Caco-2 (cell line): ENCODE measurements around the gene RSL1D1. TPM values are rescaled to one million over a fixed set of nuclear protein-coding genes. Genes with fewer than 3 reads are reported as not detected.

Source experiments
- BruUV-seq: library from RNA; stranded (reverse); fragments of 400-500 nt; replicated peaks from 2 replicates; lab custom pipeline; 2021; lab: Mats Ljungman, UMichigan
- CTCF ChIA-PET: fragments of 300-600 bp; sonication (Branson Sonifier 250); formaldehyde crosslinking; loops from one replicate; lab custom pipeline; 2022; ENCODE audit warnings: antibody characterized with exemption; lab: Charles Lee
- POLR2A ChIA-PET: fragments of 300-600 bp; sonication (Branson Sonifier 250); formaldehyde crosslinking; loops from one replicate; lab custom pipeline; 2022; ENCODE audit warnings: antibody characterized with exemption; lab: Charles Lee
- DNase-seq, 2 experiments: peaks; one replicate each; pipeline versions ENCODE4 v3.0.0 to v3.0.0-alpha.2; 2020 to 2022
- H3K27me3 ChIP-seq: replicated peaks from 2 replicates; pipeline ENCODE4 v1.6.0; 2011; ENCODE audit warnings: low read length; ENCODE audit not compliant: control insufficient read depth, insufficient read depth
- H3K36me3 ChIP-seq: 2 replicates; pipeline ENCODE4 v1.5.1; 2011; ENCODE audit warnings: low read length; ENCODE audit not compliant: control insufficient read depth, insufficient read depth
- H3K4me1 ChIP-seq: fragments of 250-450 bp; sonication (Bioruptor Pico); 2 replicates; pipeline ENCODE4 v1.5.1; 2020; ENCODE audit warnings: mild to moderate bottlenecking
- H3K4me3 ChIP-seq: 2 replicates; pipeline ENCODE4 v1.5.1; 2011; ENCODE audit warnings: low read depth, mild to moderate bottlenecking, control low read depth, low read length
- H3K9me3 ChIP-seq: fragments of 250-450 bp; sonication (Bioruptor Pico); 2 replicates; pipeline ENCODE4 v1.5.1; 2020; ENCODE audit warnings: mild to moderate bottlenecking, moderate library complexity
- H3K27ac Mint-ChIP-seq: one replicate; pipeline ENCODE4 v1.8.0; 2022; ENCODE audit warnings: mixed read lengths; ENCODE audit not compliant: unreplicated experiment
- H3K27me3 Mint-ChIP-seq: one replicate; pipeline ENCODE4 v1.8.0; 2022; ENCODE audit warnings: mixed read lengths; ENCODE audit not compliant: insufficient read depth, unreplicated experiment
- H3K36me3 Mint-ChIP-seq: one replicate; pipeline ENCODE4 v1.8.0; 2022; ENCODE audit warnings: mild to moderate bottlenecking, mixed read lengths; ENCODE audit not compliant: insufficient read depth, unreplicated experiment
- H3K4me1 Mint-ChIP-seq: one replicate; pipeline ENCODE4 v1.8.0; 2022; ENCODE audit warnings: low read depth, mixed read lengths; ENCODE audit not compliant: unreplicated experiment
- H3K4me3 Mint-ChIP-seq: one replicate; pipeline ENCODE4 v1.8.0; 2022; ENCODE audit warnings: mild to moderate bottlenecking, moderate library complexity, mixed read lengths; ENCODE audit not compliant: unreplicated experiment
- H3K9me3 Mint-ChIP-seq: one replicate; pipeline ENCODE4 v1.8.0; 2022; ENCODE audit warnings: mixed read lengths; ENCODE audit not compliant: unreplicated experiment
- intact Hi-C: fragments of 100-400 bp; cut with micrococcal nuclease; formaldehyde crosslinking; loops from one replicate; pipeline ENCODE4 v1.10.0; 2022; ENCODE audit not compliant: unreplicated experiment
- total RNA-seq: library from RNA; stranded (reverse); gene quantifications from 2 replicates; pipeline ENCODE4 v1.2.3, GENCODE V29; 2022
- TF ChIP-seq, protein P1 (sequence below), 2 experiments: fragments of 200-600 bp in 1 of 2; IDR thresholded peaks; 1 replicate in 1 of 2; 2 replicates in 1 of 2; pipeline versions ENCODE4 v1.5.1 to v1.8.0; 2011 to 2022; ENCODE audit warnings: antibody characterized with exemption in 1 of 2, control low read depth in 1 of 2, inconsistent platforms in 1 of 2, low read depth in 1 of 2, low read length in 1 of 2, mild to moderate bottlenecking in 1 of 2, moderate library complexity in 1 of 2; ENCODE audit not compliant: insufficient read depth in 1 of 2, severe bottlenecking in 1 of 2, unreplicated experiment in 1 of 2

RSL1D1 gene
- total RNA-seq, 1 experiment from 2014 or later = 227 TPM

DNA sequence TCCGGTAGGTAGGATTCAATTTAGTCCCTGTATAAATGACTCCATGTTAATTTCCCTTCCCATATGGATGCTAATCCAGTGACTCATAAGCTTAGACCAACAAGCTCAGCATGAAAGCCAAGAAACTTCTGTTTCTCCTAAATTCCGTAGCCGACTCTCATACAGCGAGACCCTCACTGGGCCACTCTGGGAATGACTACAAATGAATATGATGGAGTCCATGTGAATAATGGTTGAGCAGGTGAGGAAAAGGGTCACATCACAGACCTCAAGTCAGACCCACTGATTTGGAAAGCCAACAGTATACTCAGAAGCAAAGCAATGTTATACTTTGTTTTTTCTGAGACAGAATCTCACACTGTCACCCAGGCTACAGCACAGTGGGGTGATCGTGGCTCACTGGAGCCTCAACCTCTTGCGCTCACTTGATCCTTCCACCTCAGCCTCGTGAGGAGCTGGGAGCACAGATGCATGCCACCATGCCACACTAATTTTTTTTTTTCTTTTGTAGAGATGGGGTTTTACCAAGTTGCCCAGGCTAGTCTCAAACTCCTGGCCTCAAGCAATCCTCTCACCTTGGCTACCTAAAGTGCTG, 14.6 kb downstream of the RSL1D1 start:
- POLR2A ChIA-PET = no interaction called here

DNA sequence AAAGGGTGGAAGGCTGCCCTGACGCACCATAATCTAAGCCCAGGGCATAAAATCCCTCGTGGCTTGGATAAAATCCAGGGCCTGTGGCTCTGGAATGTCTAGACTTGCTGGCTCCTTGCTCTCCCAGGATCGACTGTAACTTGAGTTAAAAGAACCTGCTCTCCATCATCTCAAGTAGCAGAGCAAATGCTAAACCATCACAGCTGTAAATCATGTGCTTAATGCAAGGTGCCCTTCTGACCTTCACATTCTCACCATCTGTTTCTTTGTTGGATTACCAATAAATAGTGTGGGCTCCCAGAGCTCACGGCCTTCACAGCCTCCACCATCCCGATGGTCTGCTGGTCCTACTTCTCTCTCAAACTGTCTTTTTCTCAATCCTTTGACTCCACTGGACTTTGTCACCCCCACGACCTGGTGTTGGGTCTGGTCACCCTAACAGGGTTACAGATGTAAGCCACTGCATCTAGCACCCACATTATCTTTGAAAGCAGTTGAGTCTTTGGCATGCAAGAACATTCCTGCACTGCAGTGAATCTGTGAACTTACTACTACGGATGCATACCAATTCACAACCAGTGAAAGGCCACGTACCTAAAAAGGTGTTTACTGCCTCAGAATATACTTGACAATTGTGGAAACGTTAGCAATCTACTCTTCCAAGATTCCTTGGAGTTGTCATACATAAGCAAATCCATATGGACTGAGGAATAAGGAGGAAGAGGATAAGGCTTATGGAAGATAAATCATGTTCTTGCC, 15.3 kb downstream of the RSL1D1 start:
- Mint-ChIP-seq H3K4me3 (no peak overlapping the region), H3K4me1 (no peaks in the 10 kb centered on the region), H3K27ac (no peak overlapping the region), H3K36me3 (peaks cover 51% of the 10 kb centered on the region), H3K27me3 (no peaks in the 10 kb centered on the region), H3K9me3 (no peaks in the 10 kb centered on the region)
- no TSS peak for BruUV-seq
- intact Hi-C loops = no loop called here
- Histone ChIP-seq H3K9me3 (no peaks in the 10 kb centered on the region), H3K27me3 (no peaks in the 10 kb centered on the region), H3K4me3 (no peak overlapping the region), H3K36me3 (0 out of 2 replicates have a peak, but pooled peaks cover 2% of the 10 kb centered on the region), H3K4me1 (peaks cover 4% of the 10 kb centered on the region; the same call in 1 of the 2 replicates)
- DNase-seq = no peak
- ChIA-PET POLR2A (no interaction called here), CTCF (no interaction called here)
- TF ChIP-seq, protein P1, sequence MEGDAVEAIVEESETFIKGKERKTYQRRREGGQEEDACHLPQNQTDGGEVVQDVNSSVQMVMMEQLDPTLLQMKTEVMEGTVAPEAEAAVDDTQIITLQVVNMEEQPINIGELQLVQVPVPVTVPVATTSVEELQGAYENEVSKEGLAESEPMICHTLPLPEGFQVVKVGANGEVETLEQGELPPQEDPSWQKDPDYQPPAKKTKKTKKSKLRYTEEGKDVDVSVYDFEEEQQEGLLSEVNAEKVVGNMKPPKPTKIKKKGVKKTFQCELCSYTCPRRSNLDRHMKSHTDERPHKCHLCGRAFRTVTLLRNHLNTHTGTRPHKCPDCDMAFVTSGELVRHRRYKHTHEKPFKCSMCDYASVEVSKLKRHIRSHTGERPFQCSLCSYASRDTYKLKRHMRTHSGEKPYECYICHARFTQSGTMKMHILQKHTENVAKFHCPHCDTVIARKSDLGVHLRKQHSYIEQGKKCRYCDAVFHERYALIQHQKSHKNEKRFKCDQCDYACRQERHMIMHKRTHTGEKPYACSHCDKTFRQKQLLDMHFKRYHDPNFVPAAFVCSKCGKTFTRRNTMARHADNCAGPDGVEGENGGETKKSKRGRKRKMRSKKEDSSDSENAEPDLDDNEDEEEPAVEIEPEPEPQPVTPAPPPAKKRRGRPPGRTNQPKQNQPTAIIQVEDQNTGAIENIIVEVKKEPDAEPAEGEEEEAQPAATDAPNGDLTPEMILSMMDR (IDR thresholded peaks at IDR 0.05; ENCODE audit: insufficient read depth in 1 of 2, low read depth in 1 of 2, low read length in 1 of 2, severe bottlenecking in 1 of 2, unreplicated experiment in 1 of 2) = no peak

More for the DNA sequence above, 14.6 kb downstream of the RSL1D1 start:
- DNase-seq = no peak
- CTCF ChIA-PET = no interaction called here
- no peaks in the 10 kb centered on the region for H3K27me3 ChIP-seq
- H3K36me3 Mint-ChIP-seq = peaks cover 58% of the 10 kb centered on the region
- TF ChIP-seq, protein P1 (IDR thresholded peaks at IDR 0.05; ENCODE audit: insufficient read depth in 1 of 2, low read depth in 1 of 2, low read length in 1 of 2, severe bottlenecking in 1 of 2, unreplicated experiment in 1 of 2) = no peak
- H3K27me3 Mint-ChIP-seq = no peaks in the 10 kb centered on the region
- no peaks in the 10 kb centered on the region for H3K9me3 ChIP-seq
- no peaks in the 10 kb centered on the region for H3K9me3 Mint-ChIP-seq
- no TSS peak for BruUV-seq
- H3K36me3 ChIP-seq = peaks cover 3% of the 10 kb centered on the region; the same call in 1 of the 2 replicates
- intact Hi-C loops = no loop called here
- no peak overlapping the region for H3K4me3 ChIP-seq
- H3K4me1 Mint-ChIP-seq = no peaks in the 10 kb centered on the region
- no peak overlapping the region for H3K4me3 Mint-ChIP-seq
- H3K4me1 ChIP-seq = peaks cover 4% of the 10 kb centered on the region; the same call in 1 of the 2 replicates
- no peak overlapping the region for H3K27ac Mint-ChIP-seq

DNA sequence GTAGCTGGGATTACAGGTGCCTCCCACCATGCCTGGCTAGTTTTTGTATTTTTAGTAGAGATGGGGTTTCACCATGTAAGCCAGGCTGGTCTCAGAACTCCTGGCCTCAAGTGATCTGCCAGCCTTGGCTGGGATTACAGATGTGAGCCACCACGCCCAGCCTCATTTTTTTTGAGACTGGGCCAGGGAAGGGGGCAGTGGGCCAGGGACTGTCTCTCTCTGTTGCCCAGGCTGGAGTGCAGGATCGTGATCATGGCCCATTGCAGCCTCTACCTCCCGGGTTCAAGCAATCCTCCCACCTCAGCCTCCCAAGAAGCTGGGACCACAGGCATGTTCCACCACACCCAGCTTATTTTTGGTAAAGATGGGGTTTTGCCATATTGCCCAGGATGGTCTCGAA, 16.0 kb downstream of the RSL1D1 start:
- Mint-ChIP-seq H3K4me3 (no peak overlapping the region), H3K36me3 (peaks cover 45% of the 10 kb centered on the region), H3K27me3 (no peaks in the 10 kb centered on the region), H3K4me1 (no peaks in the 10 kb centered on the region), H3K27ac (no peak overlapping the region), H3K9me3 (no peaks in the 10 kb centered on the region)
- Histone ChIP-seq H3K4me1 (peaks cover 4% of the 10 kb centered on the region; the same call in 1 of the 2 replicates), H3K36me3 (no peaks in the 10 kb centered on the region), H3K4me3 (no peak overlapping the region), H3K9me3 (no peaks in the 10 kb centered on the region), H3K27me3 (no peaks in the 10 kb centered on the region)
- no peak for DNase-seq
- ChIA-PET CTCF (no interaction called here), POLR2A (interaction anchor here (1.2 kb wide), 1 partner anchor 37 kb away, joined by 3 read pairs; no protein-coding TSS in a partner anchor)
- intact Hi-C loops = no loop called here
- BruUV-seq = no TSS peak
- TF ChIP-seq, protein P1 (IDR thresholded peaks at IDR 0.05; ENCODE audit: insufficient read depth in 1 of 2, low read depth in 1 of 2, low read length in 1 of 2, severe bottlenecking in 1 of 2, unreplicated experiment in 1 of 2) = no peak
